ENCODE measurements around the gene EPN1. TPM values are rescaled to one million over a fixed set of nuclear protein-coding genes. Genes with fewer than 3 reads are reported as not detected.

The EPN1 gene
- total RNA-seq, 1 donor from 2014 or later: 115 TPM

GRCh38 chr19:55647732-55648584 is 27.1 kb upstream of the EPN1 start, which contains the start of gene CCDC106:
Gene CCDC106, plus strand, starts transcription at chr19:55648212. Its CDS starts 835 bp downstream, at chr19:55649047.
- peak; percentile 50 for DNase-seq (ENCODE audit: low spot score, unreplicated experiment)
- peak within 1 kb of the TSS; percentile 80 for H3K4me3 Mint-ChIP-seq (ENCODE audit: low read depth)
- no peaks in the 10 kb centered on the region for H3K9me3 Mint-ChIP-seq (ENCODE audit: low read depth)
- H3K36me3 Mint-ChIP-seq (ENCODE audit: insufficient read depth): peaks cover 8% of the 10 kb centered on the region
- no peak for TF ChIP-seq CTCF (IDR thresholded peaks at IDR 0.05; ENCODE audit: unreplicated experiment)
- peaks cover 20% of the 10 kb centered on the region for H3K4me1 Mint-ChIP-seq (ENCODE audit: low read depth)
- H3K27ac Mint-ChIP-seq: peak within 1 kb of the TSS; percentile 94
- no peaks in the 10 kb centered on the region for H3K27me3 Mint-ChIP-seq

GRCh38 chr19:55648585-55649267 is 26.3 kb upstream of the EPN1 start:
- Mint-ChIP-seq H3K27ac (peak overlapping the region; percentile 64), H3K36me3 (ENCODE audit: insufficient read depth) (peaks cover 8% of the 10 kb centered on the region), H3K27me3 (no peaks in the 10 kb centered on the region)

GRCh38 chr19:55649268-55650125 is 25.5 kb upstream of the EPN1 start:
- peaks cover 8% of the 10 kb centered on the region for H3K36me3 Mint-ChIP-seq (ENCODE audit: insufficient read depth)
- H3K27ac Mint-ChIP-seq: no peak overlapping the region
- peaks cover 9% of the 10 kb centered on the region for H3K4me1 Mint-ChIP-seq (ENCODE audit: low read depth)
- no peaks in the 10 kb centered on the region for H3K9me3 Mint-ChIP-seq (ENCODE audit: low read depth)
- no peak for DNase-seq (ENCODE audit: low spot score, unreplicated experiment)
- no peaks in the 10 kb centered on the region for H3K27me3 Mint-ChIP-seq
- TF ChIP-seq CTCF (IDR thresholded peaks at IDR 0.05; ENCODE audit: unreplicated experiment): no peak
- H3K4me3 Mint-ChIP-seq (ENCODE audit: low read depth): peak overlapping the region; percentile 80

More at GRCh38 chr19:55648585-55649267, 26.3 kb upstream of the EPN1 start:
- H3K4me3 Mint-ChIP-seq (ENCODE audit: low read depth): peak overlapping the region; percentile 80
- no peaks in the 10 kb centered on the region for H3K9me3 Mint-ChIP-seq (ENCODE audit: low read depth)
- no peak for DNase-seq (ENCODE audit: low spot score, unreplicated experiment)
- peaks cover 14% of the 10 kb centered on the region for H3K4me1 Mint-ChIP-seq (ENCODE audit: low read depth)
- TF ChIP-seq CTCF (IDR thresholded peaks at IDR 0.05; ENCODE audit: unreplicated experiment): no peak

GRCh38 chr19:55650126-55650557 is 24.9 kb upstream of the EPN1 start:
- Mint-ChIP-seq H3K27me3 (no peaks in the 10 kb centered on the region), H3K4me1 (ENCODE audit: low read depth) (peaks cover 8% of the 10 kb centered on the region), H3K27ac (no peak overlapping the region), H3K4me3 (ENCODE audit: low read depth) (peak overlapping the region; percentile 50), H3K36me3 (ENCODE audit: insufficient read depth) (peaks cover 8% of the 10 kb centered on the region), H3K9me3 (ENCODE audit: low read depth) (no peaks in the 10 kb centered on the region)
- no peak for DNase-seq (ENCODE audit: low spot score, unreplicated experiment)
- TF ChIP-seq CTCF (IDR thresholded peaks at IDR 0.05; ENCODE audit: unreplicated experiment): no peak

All from progenitor cell of endocrine pancreas (in vitro differentiated cells).